Activated CD8-positive, alpha-beta memory T cell treated with anti-CD3 and anti-CD28 coated beads, Interleukin-2, amount 50 U/mL, for 24 hours (primary cell): Measurements from ENCODE around the gene MDN1.

ENCODE experiments used
- DNase-seq: peaks from one replicate; pipeline ENCODE4 v3.0.0-alpha.2; 2020; ENCODE audit errors: extremely low read depth

Gene MDN1

GRCh38 chr6:89692256-89692655, 127.3 kb downstream of the MDN1 start:
- no peak for DNase-seq

DNA sequence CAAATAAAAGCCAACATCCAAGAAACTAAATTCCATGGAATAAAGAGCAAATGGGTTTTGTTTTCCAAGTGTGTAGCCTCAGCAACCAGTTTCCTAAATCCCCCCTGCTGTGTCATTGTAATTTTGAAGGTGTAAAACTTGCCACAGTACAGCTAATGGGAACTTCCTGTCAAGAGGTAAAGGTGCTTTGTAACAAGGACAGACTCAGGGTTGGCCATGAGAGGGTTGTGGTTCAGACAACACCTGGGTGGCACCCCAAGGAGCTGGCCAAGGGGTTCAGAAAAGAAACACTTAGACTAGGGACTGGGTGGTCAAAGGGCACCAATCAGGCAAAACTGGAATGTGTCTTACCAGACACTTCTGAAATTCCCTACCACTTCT, 128.7 kb downstream of the MDN1 start:
- DNase-seq, result no peak

DNA sequence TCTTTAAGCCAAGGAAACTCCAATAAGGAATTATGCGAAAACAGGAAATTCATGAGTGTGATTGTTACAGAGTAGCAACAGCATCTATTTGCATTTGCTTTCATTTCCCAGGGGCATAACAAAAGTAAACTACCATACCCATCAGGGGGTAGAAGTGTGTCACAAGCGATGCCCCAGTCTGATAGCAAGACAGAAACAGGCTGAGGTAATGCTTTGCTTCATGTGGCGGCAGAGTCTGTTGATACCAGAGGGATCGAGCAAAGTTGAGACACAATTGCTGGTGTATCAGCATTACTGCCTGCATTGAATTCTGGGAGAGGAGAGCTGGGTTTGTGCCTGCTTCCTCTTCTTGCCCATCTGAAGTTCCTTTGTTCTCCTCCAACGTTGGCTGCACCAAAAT, 129.9 kb downstream of the MDN1 start:
- DNase-seq, result no peak

- no peak for DNase-seq
Observed at GRCh38 chr6:89688328-89688727, 131.3 kb downstream of the MDN1 start.

DNA sequence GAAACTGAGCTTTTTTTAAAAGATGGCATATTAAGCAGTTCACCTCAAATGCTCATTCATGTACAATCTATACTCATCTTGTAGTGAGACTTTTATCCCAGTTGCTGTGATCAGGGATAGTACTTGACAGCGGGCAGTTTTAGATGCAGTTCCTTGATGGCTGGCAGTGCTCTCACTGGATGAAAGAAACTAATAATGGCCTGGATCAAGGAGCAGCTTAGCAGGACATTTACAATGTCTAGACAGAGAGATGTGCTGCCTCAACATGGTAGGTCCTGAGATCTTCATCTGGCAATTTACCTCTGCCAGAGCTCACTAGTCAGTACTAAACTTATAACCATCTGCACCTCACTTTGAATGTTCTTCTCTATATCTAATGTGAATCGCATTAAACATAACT, 134.3 kb downstream of the MDN1 start:
- no peak for DNase-seq

- DNase-seq, result no peak
Observed at GRCh38 chr6:89682991-89683390, 136.6 kb downstream of the MDN1 start.

- no peak for DNase-seq
Observed at GRCh38 chr6:89681983-89682564, 137.5 kb downstream of the MDN1 start.

DNA sequence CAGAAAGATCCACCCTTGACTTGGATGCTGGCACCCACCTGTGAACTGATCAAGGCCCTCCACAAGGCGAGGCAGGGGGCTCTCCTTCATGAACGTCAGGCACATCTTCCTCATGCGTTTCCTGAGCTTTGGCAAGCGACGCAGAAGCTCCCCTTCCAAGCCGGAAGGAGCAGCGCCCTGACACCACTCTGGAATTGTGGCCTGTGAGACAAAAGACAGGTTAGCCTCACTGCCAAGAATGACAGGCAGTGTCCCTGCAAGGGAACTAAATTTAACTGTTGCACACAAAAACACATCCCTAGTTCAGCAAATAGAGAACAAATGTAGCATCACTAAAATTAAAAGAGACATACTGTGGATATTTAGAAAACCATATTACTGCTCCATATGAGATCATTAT, 139.0 kb downstream of the MDN1 start:
- no peak for DNase-seq

GRCh38 chr6:89680150-89680549, 139.4 kb downstream of the MDN1 start:
- no peak for DNase-seq

DNA sequence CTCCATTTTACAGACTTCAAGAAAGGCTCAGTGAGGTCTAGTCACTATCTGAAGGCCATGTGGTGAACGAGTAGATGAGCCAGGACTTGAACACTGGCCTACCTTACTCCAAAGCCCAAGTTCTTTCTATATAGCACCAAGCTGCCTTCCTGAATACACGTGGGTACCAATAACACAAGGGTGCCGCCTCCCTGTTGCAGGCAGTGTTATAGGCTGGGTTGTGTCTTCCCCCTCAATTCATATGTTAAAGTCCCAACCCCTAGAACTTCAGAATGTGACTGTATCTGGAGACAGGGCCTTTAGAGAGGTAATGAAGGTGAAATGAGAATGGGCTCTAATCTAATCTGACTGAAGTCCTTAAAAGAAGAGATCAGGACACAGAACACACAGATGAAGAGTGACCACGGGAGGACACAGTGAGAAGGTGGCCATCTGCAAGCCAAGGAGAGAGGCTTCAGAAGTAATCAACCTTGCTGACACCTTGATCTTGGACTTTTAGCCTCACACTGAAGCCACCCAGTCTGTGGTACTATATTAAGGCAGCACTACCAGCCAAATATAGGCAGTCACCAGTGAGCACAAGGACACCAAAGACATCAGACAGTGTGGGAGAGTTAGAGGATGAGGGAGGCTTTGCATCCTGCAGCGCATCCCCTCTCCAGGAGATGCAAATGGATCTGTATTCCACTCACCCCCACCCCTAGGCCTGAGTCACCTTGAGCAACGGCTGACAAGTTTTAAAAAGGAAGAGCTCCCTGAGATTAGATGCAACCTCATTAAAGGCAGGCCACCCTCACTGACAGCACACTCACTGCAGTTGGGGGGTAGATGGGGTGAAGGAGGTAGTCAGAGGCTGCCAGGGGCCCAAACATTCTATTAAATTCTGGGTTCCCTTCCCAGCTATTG, 140.1 kb downstream of the MDN1 start:
- no peak for DNase-seq

DNA sequence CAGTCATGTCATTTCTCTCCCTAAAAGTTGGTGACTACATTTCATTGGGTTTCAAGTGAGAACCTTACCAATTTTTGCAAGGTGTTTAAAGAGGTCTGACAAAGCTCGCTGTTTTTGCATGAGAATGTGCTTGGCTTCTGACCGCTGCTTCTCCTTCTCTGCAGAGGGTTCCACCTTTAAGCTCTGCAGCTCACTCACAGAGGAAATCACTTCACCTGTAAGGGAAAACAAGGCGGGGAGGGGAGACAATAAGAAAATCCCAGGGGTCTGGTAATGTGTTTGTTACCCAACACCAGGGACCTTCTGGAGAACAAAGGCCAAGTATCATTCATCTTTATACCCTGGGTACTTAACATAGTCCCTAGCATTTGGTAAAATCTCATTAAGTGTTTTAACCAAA, 141.1 kb downstream of the MDN1 start:
- no peak for DNase-seq

GRCh38 chr6:89675949-89676748, 143.4 kb downstream of the MDN1 start:
- no peak for DNase-seq

DNA sequence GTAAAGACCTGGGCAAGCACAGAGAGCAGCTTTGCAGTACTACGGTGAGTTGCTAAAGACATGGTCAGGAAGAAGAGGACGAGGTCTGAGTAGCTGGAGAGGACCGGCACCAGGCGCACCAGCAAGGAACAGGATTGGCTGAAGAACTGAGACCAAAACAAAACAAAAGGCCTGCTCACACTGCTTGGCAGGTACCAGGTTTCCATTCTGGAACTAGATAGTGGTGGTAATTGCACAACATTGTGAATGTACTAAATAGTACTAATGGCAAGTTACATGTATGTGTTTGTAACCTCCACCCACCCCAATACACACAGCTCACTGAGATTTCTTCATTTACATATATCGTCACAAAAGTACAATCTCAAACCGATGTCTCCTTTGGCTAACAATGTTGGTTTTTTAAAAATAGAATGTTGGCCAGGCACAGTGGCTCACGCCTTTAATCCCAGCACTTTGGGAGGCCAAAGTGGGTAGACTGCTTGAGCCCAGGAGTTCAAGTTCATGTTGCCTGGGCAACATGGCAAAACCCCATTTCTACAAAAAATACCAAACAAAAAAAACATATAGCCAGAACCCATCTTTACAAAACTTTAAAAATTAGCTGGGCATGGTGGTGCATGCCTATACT, 148.5 kb downstream of the MDN1 start:
- no peak for DNase-seq

GRCh38 chr6:89669002-89669401, 150.6 kb downstream of the MDN1 start:
- DNase-seq, result no peak

- no peak for DNase-seq
Observed at GRCh38 chr6:89667872-89668556, 151.6 kb downstream of the MDN1 start.

DNA sequence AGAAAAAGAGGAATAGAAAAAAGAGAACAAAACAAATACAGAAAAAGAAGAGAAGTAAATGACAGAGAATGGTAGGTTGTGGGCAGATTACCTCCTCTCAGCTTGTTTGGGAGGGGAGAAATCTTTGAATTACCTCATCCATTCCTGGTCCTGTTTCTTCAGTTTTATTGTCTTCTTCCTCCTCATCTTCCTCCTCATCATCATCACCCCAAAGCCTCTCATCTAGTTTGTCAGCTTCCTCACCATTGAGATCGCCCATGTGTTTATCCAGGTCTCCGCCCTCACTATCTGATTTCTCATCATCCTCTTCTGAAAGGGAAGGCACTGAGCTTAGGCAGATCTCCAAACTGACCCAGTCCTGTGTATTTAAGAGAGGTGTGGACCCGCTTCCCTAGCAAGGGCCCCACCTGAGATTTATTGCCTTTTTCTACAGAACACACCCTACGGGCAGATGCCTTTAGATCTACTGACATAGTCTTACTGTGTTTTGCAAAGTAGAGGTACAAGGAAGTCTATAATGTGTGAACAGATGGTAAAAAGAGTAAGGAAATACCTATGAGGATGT, 156.9 kb downstream of the MDN1 start:
- DNase-seq, result no peak

GRCh38 chr6:89661559-89661958, 158.0 kb downstream of the MDN1 start:
- no peak for DNase-seq

DNA sequence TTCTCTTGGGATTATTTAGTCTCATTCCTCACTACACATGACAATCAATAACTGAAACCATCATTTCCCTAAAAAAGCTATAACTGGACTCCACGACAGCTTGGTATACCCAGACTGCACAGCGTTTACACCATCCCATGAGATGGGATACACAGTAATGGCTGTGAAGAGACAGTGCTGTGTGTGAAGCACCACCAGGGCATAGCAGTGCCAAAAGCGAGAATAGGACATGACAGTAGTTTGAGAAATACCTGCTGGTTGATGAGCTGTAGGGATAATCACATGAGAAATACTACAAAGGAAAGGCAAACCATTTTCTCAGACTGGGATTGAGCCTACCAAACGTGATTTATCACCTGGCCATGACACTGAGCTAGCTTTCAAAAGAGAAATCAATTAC, 158.6 kb downstream of the MDN1 start:
- DNase-seq, result no peak

- DNase-seq, result no peak
Observed at GRCh38 chr6:89657445-89658158, 162.0 kb downstream of the MDN1 start.

DNA sequence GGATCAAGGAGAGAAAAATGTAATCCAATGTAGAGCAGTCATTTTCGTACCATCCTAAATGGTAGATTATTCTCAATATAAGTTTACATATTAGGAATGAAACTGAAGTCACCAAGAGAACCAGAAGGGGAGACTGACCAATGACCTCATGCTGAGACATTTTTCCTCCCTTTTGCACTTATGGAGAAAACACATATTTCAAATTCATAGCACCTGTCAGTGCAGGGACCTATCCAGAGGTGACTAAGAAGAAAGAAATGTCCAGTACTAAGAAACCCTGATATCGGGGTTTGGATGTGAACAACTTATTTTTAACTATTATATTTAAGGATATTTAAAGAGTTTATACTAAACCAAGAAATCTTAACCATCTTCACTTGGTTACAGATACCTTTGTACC, 164.5 kb downstream of the MDN1 start:
- no peak for DNase-seq

- no peak for DNase-seq
Observed at GRCh38 chr6:89650579-89650978, 169.0 kb downstream of the MDN1 start.
